Panc1 (cell line): ENCODE data around the gene ATG4B. TPM values are rescaled to one million over a fixed set of nuclear protein-coding genes. Genes with fewer than 3 reads are reported as not detected.

ENCODE experiments used
- ATAC-seq: fragments of 200-7000 bp; cut with Tn5 transposase; 2 replicates; pipeline ENCODE4 v1.9.1; 2020; ENCODE audit warnings: mild to moderate bottlenecking, moderate library complexity
- BruUV-seq: library from RNA; stranded (reverse); fragments of 400-500 nt; replicated peaks from 2 replicates; lab custom pipeline; 2021; lab: Mats Ljungman, UMichigan
- CTCF ChIA-PET: fragments of 300-600 bp; sonication (Branson Sonifier 250); formaldehyde crosslinking; loops from one replicate; lab custom pipeline; 2022; ENCODE audit warnings: antibody characterized with exemption; lab: Charles Lee
- POLR2A ChIA-PET: fragments of 300-600 bp; sonication (Branson Sonifier 250); formaldehyde crosslinking; loops from one replicate; lab custom pipeline; 2022; ENCODE audit warnings: antibody characterized with exemption; lab: Charles Lee
- DNase-seq: peaks from one replicate; pipeline ENCODE4 v3.0.0-alpha.2; 2010; ENCODE audit warnings: low read depth, low spot score
- H3K27ac ChIP-seq: 2 replicates; pipeline ENCODE4 v1.5.1; 2011; ENCODE audit warnings: mild to moderate bottlenecking, low read length, inconsistent platforms
- H3K27me3 ChIP-seq: fragments of 200-500 bp; sonication (Bioruptor generic); 2 replicates; pipeline ENCODE4 v1.6.0; 2014; ENCODE audit warnings: low read length, inconsistent platforms; ENCODE audit not compliant: control insufficient read depth, insufficient read depth
- H3K36me3 ChIP-seq: fragments of 200-500 bp; sonication (Bioruptor generic); 2 replicates; pipeline ENCODE4 v1.5.1; 2014; ENCODE audit warnings: inconsistent platforms, mild to moderate bottlenecking, low read length, moderate library complexity; ENCODE audit not compliant: control insufficient read depth, insufficient read depth
- H3K4me1 ChIP-seq: 2 replicates; pipeline ENCODE4 v1.5.1; 2011; ENCODE audit warnings: inconsistent platforms, mild to moderate bottlenecking, low read length, moderate library complexity; ENCODE audit not compliant: control insufficient read depth, insufficient read depth
- H3K4me3 ChIP-seq, 2 experiments: 2 replicates each; pipeline ENCODE4 v1.5.1; 2011 to 2012; ENCODE audit warnings: low read depth in 2 of 2, low read length in 2 of 2, mild to moderate bottlenecking in 2 of 2, inconsistent platforms in 1 of 2, moderate library complexity in 1 of 2
- H3K9me3 ChIP-seq: fragments of 200-500 bp; sonication (Bioruptor generic); 2 replicates; pipeline ENCODE4 v1.5.1; 2014; ENCODE audit warnings: low read depth, mild to moderate bottlenecking, inconsistent platforms, low read length, moderate library complexity; ENCODE audit not compliant: control insufficient read depth, insufficient read depth
- CTCF ChIP-seq: fragments of 450-650 bp; IDR thresholded peaks from 2 replicates; pipeline ENCODE4 v1.5.1; 2017; ENCODE audit warnings: mild to moderate bottlenecking
- POLR2AphosphoS5 ChIP-seq: IDR thresholded peaks from 2 replicates; pipeline ENCODE4 v1.6.1; 2012; ENCODE audit warnings: mild to moderate bottlenecking, low read depth, low read length, moderate library complexity
- REST ChIP-seq, 2 experiments: IDR thresholded peaks; 2 replicates each; pipeline ENCODE4 v1.6.1; 2011 to 2012; ENCODE audit warnings: low read depth in 2 of 2, control low read depth in 1 of 2, low read length in 1 of 2, mild to moderate bottlenecking in 1 of 2, moderate library complexity in 1 of 2; ENCODE audit not compliant: insufficient read depth in 1 of 2
- SIN3A ChIP-seq: IDR thresholded peaks from 2 replicates; pipeline ENCODE4 v1.6.1; 2012; ENCODE audit warnings: low read depth, mild to moderate bottlenecking, low read length, moderate library complexity, borderline replicate concordance; ENCODE audit not compliant: insufficient read depth
- TCF7L2 ChIP-seq: IDR thresholded peaks from 2 replicates; pipeline ENCODE4 v1.6.1; 2011; ENCODE audit warnings: mild to moderate bottlenecking, low read depth, low read length, inconsistent platforms
- in situ Hi-C: cut with HindIII; loops from 2 replicates; pipeline ENCODE4 v1.10.0; 2016; ENCODE audit warnings: low sequenced_read_pairs, low pct_unique_long_range_greater_than_20kb
- intact Hi-C: fragments of 100-400 bp; cut with micrococcal nuclease; formaldehyde crosslinking; loops from one replicate; pipeline ENCODE4 v1.10.0; 2022; ENCODE audit not compliant: unreplicated experiment
- total RNA-seq: library from RNA; stranded (reverse); gene quantifications from one replicate; pipeline ENCODE4 v1.2.1, GENCODE V29; 2021; ENCODE audit not compliant: unreplicated experiment

Gene ATG4B
- total RNA-seq, 1 experiment from 2014 or later = 84.2 TPM

- Histone ChIP-seq H3K9me3 (no peaks in the 10 kb centered on the region), H3K4me1 (no peaks in the 10 kb centered on the region), H3K27ac (no peak overlapping the region), H3K4me3 (no peak overlapping the region), H3K36me3 (no peaks in the 10 kb centered on the region), H3K27me3 (no peaks in the 10 kb centered on the region)
- ChIA-PET POLR2A (interaction anchor here (0.5 kb wide), 1 partner anchor 65 kb away, joined by 9 read pairs; the partner anchor contains the start of gene D2HGDH), CTCF (no interaction called here)
- ATAC-seq (no peak), DNase-seq (no peak)
- intact Hi-C loops (no loop called here), in situ Hi-C loops (no loop called here)
- TF ChIP-seq TCF7L2 (no peak), CTCF (no peak), SIN3A (no peak), REST (IDR thresholded peaks at IDR 0.05; ENCODE audit: insufficient read depth in 1 of 2, low read depth in 2 of 2, low read length in 1 of 2) (no peak), POLR2AphosphoS5 (no peak)
- no TSS peak for BruUV-seq
Observed at GRCh38 chr2:241668839-241669238, 31.3 kb downstream of the ATG4B start.

- POLR2A ChIA-PET = no interaction called here
- no peak for TF ChIP-seq POLR2AphosphoS5
- no peak for TF ChIP-seq REST (IDR thresholded peaks at IDR 0.05; ENCODE audit: insufficient read depth in 1 of 2, low read depth in 2 of 2, low read length in 1 of 2)
- TF ChIP-seq TCF7L2 = no peak
- no peak for TF ChIP-seq CTCF
- TF ChIP-seq SIN3A = no peak
- BruUV-seq = no TSS peak
- DNase-seq = no peak
- H3K4me3 ChIP-seq = no peak overlapping the region
- H3K36me3 ChIP-seq = no peaks in the 10 kb centered on the region
- H3K27me3 ChIP-seq = no peaks in the 10 kb centered on the region
- H3K27ac ChIP-seq = no peak overlapping the region
- peaks cover 3% of the 10 kb centered on the region; the same call in 1 of the 2 replicates for H3K4me1 ChIP-seq
- CTCF ChIA-PET = no interaction called here
- no peak for ATAC-seq
- in situ Hi-C loops (no loop called here), intact Hi-C loops (no loop called here)
- no peaks in the 10 kb centered on the region for H3K9me3 ChIP-seq
Observed at GRCh38 chr2:241670333-241671110, 33.0 kb downstream of the ATG4B start.
